ENCODE data around the gene ELF4. TPM values are rescaled to one million over a fixed set of nuclear protein-coding genes. Genes with fewer than 3 reads are reported as not detected.
"Not testable (repeated sequence)": the region's sequence is repeated elsewhere in the genome, so short reads cannot be mapped to it uniquely, and the experiment has no call there.

Gene ELF4
- total RNA-seq, 1 donor from 2014 or later, result 9.7 TPM

DNA sequence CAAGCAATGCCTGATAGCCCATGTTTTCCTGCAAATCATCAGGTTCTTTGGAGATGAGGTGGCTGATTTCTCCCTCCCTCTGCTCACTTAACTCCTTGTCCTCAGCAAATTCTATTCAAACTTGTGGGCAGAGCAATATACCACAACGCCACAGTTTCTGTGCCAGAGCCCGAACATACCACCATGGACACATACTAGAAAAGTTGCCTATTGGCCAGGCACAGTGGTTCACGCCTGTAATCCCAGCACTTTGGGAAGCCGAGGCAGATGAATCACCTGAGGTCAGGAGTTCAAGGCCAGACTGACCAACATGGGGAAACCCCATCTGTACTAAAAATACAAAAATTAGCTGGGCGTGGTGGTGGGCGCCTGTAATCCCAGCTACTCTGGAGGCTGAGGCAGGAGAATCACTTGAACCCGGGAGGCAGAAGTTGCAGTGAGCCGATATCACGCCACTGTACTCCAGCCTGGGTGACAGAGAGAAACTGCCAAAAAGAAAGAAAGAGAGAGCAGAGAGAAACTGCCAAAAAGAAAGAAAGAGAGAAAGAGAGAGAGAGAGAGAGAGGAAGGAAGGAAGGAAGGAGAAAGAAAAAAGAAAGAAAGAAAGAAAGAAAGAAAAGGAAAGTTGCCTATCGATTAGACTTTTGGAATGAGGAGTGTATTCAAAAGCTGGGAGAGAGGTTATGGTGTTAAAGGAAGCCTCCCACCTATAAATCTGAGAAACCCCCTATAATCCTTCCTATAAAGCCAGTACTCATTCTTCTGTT, 5.0 kb upstream of the ELF4 start:
- DNase-seq (ENCODE audit: low read depth in 2 of 2), result not testable (repeated sequence)

DNA sequence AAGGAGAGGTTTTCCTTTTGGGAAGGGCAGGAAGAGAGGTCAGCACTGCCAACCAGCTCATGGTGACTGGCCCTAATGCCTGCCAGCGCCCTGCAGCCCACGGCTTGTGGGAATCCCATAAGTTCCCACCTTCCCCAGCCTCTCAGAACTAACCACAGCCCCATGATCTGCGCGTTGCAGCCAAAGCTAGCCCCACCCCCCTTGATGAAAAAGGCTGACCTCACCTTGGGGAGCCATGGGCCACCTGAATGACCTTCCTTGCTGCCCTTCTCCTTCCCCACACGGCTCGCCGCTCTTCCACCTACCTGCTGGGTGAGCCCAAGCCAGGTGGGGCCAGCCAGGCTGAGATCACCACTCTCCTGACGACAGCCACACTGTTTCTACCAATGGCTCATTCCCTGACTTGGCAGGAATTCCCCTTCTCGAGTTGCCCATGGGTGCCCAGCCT, 3.9 kb upstream of the ELF4 start:
- peak in 1 of 2 donors; percentile 55 for DNase-seq (ENCODE audit: low read depth in 2 of 2)

DNA sequence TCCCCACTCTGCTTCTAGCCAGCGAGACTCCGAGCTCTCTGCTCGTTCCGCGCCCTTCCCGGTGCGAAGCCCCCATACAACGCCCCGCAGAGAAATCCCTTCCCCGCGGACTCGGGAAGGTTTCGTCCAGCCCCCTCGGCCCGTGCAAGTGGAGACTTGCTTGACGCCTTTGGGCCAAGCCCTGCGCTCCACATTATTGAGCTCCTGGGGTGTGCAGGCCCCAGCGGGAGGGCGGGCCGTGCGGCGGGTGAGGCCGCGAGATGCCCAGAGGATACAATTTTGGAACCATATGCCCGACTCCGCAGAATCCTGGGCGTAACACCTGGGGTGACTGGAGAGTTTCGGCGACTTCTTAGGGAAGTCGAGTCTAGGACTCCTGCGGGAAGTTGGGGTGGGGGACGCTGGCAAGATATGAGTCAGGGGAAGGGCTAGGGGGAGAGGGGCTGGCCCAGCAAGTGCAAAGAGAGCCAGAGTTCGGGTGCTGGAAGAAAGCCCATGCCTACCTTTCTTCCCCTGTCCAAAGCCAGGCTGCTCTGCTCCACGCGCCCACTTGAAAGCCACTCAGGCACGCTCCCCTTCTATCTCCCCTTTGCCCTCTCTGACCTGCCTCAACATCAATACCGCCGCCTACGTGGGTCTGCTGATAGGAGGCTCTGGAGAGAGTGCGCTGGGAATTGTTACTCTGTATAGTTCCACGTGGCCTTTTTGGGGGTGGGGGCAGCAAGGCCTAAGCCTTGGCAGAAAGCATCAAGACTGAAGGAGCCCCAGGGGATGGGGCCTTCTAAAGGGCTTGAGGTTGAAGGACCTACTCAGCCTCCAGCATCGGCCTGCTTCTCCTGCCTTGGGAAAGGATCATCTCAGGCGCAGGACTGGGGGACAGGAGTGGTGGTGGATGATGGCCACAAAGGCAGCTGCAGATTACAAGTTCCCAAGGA, 1.2 kb upstream of the ELF4 start:
- DNase-seq (ENCODE audit: low read depth in 2 of 2), result peak in 1 of 2 donors; percentile 25

DNA sequence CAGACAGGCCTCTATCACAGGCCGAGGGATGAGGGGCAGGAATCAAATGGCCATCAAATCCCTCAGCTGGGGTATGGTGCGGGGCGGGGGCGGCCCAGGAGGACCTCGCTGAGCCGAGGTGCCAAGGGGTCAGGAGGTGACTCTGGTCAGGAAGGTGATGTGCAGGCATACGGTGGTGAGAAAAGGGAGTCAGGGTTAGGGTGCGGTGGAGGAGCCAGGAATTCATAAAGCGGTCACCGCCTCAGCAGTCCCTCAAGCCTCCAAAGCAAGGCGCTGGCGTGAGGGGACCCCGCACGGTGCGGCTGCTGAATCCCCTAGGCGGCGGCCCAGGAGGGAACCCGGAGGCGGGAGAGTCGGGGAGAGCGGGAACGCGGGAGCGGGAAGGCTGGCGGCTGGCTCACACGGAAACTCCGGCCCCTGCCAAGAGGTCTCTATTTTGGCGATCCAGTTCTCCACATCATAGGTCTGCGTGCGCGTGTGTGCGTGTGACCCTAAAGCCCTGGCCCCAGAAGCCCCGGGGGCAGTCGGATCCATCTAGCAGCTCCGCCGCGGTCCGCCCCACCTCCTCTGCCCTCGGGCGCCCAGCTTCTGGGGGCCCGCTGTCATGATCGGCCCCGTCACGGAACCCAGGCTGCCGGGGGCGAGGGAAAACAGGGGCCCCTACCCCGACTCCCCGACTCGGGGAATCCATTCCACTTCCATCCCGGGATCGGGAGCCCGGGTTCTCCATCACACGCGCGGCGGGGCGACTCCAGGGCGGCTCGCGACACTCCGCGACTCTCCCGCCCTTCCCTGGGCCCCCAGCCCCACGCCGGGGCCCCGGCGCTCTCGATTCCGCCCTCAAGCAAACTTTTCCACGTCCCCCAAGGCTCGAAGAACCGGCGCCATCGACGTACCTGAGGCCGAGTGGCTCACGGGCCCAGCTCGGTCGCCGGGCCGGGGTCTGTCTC, 593 bp downstream of the ELF4 start:
- DNase-seq (ENCODE audit: low read depth in 2 of 2), result peak in 1 of 2 donors; percentile 39

DNA sequence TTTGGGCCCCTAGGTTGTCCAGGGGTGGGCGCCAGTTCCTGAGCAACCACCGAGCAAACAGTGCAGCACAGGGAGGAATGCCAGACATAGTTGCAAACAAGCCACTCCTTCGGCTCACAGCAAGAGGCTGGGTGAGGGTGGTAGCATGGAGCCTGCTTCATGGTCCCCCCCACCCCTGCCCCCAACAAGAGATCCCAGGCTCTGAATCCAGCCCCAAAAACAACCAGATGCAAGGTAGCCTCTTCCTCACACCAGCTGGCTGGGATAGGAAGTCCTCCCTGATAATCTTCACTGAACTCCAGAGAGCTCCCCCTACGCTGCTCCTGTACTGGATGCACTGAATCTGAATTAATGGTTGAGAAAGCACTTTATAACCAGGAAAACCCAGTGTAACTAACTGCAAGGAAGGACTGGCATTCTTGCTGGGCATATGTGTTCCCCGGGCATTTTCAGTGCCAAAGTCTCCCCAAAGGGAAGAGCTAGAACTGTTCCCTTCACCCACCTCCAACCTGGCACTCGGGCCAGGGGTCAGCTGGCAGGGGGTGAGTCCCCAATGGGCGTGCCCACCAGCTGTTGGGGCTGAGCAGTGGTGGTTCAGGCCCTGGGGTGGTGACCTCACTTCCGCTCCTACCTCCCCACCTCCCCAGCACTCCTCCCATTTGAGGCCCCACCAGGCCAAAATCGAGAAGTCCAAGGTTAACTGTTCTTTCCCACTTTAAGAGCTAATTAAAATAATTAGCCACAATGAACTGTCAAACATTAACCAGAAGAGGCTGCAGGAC, 1.5 kb downstream of the ELF4 start:
- DNase-seq (ENCODE audit: low read depth in 2 of 2), result no peak

DNA sequence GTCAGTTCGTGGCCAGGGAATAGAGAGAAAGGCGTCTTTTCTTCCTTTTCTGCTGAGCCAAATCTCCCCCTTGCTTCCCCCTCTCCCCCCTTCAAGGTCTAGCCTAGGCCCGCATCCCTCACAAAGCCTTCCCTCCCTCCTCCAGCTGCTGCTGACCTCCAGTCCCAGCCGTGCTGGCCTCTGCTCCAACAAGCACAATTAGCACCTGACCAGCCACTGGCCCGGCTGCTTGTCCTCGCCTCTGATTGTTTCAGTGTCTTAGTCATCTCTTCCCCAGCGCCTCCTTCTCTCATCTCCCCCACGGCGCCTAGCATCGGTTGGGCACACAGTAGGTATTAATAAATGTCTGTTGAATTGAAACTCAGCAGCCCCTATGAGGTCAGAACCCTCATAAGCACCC, 4.2 kb downstream of the ELF4 start:
- DNase-seq (ENCODE audit: low read depth in 2 of 2), result peak in 1 of 2 donors; percentile 69

DNA sequence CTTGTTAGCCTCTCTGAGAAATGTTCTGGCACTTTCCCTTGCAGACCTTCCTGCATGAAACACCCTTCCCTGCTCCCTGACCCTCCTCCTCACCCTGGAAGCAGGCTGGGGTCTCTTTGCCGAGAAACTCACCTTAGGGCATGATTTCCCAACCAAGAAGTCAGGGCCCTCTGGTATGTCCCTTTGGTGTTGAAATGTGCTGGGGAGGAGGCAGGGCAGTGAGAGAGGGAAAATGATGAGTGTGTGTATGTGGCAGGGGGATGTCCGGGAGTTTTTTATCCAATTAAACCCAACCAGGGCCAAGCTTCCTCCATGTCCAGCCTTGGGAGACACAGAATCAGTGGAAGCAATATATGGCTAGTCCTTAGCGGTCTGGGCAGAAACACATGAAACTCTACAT, 5.1 kb downstream of the ELF4 start:
- no peak for DNase-seq (ENCODE audit: low read depth in 2 of 2)

DNA sequence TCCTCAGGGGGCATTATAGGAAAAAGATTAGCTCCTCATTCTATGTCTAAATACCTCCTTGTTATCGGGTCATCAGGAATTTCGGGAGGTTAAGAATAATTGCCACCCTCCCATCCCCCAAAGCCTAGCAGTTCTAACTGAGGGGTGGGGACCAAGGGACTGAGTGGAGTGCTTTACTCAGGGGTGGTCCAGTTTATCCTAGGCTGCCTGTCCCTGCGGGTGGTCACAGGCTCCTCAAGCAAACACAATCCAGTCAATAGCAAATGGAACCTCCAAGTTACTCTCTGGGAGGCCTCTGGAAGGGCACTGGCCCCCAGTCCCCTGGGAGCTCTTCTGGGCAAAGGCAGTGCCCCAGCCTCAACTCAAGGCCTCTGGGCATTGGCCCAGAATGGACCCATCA, 6.7 kb downstream of the ELF4 start:
- DNase-seq (ENCODE audit: low read depth in 2 of 2), result no peak

DNA sequence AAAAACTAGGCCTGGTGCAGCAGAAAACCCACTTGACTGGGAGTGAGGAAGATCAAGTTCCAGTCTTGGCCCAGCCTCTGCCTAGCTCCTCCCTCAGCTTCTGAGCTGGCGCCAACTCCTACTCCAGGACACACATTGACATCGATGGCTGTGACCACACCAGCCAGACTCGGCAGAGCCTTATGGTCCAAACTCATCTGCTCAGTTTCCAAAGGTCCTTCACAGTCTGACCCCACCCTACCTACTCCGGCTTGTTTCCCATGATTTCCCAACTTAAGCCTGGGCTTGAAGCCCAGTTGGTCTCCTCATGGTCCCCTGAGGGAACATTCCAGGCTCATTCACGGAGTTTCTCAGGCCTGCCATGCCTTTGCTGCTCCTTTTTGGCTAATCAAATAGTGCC, 10.1 kb downstream of the ELF4 start:
- DNase-seq (ENCODE audit: low read depth in 2 of 2), result no peak

DNA sequence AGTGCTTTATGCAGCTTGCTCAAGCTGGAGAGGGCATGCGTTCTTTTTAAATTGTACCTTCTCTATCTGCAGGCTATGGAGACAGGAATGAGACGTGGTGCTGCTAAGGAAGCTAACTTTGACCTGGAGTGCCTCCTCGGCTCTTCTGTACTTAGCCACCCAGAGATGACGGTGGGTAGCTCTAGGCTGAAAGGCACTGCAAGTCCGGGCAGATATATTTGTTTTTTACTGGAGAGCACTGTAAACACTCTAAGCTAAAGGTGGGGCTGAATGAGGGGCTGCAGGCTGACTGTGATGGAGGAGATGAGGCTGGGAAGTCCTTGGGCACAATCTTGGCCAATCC, 12.1 kb downstream of the ELF4 start:
- DNase-seq (ENCODE audit: low read depth in 2 of 2), result no peak

DNA sequence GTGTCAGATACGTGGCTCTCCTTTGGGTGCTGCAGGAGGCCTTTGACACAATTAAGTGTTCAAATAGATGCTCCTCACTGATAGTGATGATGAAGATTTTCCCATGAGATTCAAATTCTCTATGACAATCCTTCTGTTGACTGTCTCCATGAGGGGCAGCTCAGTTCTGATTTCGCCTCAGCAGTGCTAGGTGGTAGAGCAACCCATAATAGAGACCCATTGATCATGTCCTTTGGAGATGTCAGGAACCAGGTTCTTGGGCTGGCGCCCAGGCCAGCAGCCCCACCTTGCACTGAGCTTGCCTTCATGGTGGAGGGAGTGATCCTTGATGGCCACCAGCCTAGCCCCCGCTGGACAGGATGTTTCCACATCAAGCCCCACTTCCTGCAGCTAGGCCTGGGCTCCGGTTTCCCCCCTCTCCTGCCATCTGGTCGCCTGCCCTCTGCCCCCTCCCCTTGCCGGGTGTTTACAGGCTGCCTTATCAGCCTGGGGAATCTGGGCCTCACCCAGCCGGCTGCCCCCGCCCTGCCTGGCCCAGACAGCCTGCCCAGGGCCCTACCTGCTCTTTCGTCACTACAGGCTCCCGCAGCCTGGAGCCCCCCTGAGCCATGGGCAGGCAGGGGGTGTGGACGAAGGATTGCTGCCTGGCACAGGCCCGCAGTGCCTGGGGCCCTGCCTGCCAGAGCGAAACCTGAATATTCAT, 12.6 kb downstream of the ELF4 start:
- peak; percentile 74 to 87 for DNase-seq (ENCODE audit: low read depth in 2 of 2)

DNA sequence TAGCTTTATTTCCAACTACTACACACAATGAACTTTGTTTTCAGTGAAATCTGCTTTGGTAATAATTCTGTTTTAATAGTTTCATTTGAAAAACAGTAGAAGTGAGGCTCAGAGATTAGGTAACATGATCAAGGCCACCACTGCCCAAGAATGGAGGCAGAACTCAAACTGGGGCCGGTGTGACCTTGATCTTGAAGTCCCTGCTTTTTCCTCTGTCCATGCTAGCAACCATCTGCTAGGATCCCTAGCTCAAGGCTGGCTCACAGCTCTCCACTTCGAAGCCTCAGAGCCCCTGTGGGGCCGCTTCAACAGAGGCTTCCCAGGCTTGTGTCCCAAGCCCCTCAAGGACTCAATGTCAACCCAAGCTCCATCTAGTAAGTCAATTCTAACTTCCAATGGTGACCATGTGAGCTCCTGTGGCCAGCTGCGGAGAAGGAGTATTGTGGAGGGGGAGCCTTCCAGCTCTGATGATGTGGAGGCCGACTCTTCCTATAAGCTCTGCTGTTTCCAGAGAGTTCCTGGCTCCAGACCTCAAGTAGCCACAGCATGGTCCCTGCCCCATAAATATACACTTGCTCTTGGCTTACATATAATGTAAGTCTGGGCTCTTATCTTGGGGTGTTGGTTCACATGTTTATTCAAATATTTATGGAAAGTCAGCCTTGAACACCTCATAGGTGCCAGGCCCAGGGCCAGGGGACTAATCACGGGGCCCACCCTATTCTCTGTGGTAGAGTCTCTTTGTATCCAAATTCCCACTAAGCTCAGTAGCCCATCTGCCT, 14.9 kb downstream of the ELF4 start:
- DNase-seq (ENCODE audit: low read depth in 2 of 2), result no peak

DNA sequence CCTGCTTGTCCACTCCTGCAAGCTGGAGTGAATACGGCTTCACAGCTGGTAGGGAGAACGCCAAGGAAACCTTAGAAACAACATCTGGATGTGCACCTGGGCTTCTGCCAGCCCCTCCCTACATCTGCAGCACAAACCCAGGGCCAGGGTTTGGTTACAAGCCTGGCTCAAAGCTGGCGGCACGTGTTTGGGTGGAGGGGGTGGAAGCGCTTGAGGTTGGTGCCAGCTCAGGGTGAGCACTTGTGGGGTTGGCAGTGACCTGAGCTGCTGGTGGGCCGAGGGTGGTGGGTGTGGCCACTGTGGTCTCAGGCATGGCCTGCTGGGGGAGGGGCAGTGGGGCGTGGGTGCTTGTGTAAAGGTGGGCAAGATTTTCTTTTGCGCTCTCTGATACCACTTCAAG, 15.6 kb downstream of the ELF4 start:
- no peak for DNase-seq (ENCODE audit: low read depth in 2 of 2)

DNA sequence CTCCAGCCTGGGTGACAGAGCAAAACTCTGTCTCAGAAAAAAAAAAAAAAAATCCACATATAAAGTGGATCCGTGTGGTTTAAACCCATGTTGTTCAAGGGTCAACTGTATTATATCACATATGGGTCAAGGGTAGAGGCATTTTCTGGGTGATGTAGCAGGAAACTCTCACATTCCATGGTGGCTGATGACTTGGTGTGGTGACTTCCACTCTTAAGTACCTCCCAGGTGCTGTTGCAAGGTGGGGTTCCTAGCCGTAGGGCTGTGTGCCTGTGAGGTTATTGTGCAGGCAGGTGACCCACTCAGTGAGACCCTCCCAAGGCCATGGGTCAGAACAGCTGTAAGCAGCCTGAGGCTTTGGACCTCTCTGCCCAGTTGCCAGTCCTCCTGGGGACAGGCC, 17.0 kb downstream of the ELF4 start:
- DNase-seq (ENCODE audit: low read depth in 2 of 2), result no peak

DNA sequence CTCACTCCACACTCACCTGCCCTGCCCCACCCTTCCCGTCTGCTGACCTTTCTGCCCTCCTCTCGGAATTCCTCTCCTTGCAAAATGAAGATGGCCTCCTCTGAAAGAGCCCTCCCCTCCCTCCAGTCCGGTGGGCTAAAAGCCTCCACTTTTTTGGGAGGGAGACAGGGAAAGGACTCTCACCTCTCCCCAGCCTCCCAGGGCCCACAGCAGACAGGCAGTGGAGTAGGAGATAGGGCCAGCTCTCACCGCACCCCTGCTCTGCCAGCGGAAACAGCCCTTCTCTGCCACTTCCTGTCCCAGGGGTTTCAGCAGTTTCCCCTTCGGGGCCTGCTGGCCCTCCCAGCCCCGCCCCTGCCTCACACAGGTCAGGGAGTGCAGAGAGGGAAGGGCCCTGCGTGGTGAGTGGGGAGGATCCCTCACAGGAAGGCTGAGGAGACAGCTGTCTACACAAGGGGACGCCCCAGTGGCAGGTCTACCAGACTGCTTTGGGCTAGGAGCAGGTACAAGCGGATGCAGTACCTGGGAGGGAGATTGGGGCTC, 18.2 kb downstream of the ELF4 start:
- peak in 1 of 2 donors; percentile 72 for DNase-seq (ENCODE audit: low read depth in 2 of 2)

DNA sequence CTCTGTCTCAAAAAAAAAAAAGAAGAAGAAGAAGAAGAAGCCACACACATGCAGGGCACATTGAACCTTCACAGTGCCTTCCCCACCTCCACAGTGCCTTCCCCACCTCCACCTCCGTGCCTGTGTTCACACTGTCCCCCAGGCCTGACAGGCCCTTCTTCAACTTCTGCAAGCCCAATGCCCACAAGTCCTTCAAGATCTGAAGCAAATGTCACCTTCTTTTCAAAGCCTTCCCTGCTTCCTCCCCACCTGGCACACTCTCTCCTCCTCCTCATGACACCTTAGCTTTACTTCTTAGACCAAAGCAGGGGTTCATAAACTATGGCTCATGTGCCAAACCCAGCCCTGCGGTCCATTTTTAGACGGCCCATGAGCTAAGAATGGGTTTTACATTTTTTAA, 19.9 kb downstream of the ELF4 start:
- no peak for DNase-seq (ENCODE audit: low read depth in 2 of 2)

DNA sequence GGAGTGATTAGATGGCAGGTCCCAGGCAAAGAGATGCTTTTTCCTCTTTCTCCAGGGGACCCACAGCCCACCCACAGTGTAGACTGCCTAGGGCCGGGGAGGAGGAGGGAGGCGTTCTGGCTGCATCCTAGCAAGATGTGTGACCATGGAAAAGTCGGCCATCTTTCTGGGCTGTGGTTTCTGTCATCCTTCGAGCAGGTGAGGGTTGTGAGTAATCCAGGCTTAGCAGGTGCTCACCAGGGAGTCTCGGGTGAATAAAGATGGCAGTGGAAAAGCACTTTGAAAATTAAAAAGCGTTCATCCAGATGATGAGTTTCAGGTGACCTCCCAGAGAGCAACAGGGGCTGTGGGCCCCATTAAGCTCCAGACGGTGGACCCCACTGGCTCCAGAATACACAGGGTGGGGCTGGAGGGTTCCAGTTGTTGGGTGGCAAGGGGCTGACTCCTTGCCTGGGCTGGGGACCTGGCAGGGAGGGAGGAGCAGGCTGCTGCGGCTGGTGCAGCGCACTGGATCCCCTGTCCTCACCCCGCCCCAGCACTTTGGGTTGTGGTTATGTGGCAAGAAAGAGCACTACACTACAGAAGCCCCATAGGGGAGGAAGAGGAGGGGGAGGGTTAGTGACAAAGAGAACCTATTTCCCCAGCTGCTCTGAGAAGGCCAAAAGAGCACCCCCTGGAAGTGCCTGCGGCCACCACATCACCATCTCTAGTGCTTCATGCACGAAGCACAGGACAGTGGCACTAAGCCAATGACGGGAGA, 23.7 kb downstream of the ELF4 start:
- DNase-seq (ENCODE audit: low read depth in 2 of 2), result no peak

All from lung microvascular endothelial cell (primary cell).